ENCODE measurements around the gene TSFM.

DNA sequence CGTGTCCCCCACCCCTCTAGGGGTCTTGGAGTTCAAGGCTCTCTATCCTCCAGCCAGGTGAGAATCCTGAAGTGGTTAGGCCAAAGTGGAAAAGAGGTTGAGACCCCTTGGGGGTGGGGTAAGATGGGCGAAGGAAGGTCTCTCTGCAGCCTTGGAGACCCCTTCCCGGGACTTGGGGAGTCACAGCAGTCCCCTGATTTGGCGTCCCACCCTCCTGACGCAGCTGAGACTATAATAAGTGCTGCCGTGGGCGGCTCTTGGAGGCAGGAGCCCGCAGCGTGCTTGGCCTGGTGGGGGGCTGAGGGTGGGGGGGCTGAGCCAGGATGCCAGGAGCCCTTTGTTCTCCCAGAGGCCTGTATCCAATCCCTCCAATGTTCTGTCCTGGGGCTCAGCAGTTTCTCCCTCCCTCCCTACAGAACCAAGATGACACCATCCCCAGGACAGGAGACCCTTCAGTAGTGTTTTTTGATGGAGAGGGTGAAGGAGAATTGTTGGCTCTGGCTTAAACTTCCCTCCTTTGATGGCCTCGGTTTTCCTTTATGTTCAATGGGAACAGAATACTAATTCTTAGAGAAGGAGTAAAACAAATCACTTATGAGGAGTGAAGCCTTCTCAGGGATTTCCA lies 42.6 kb upstream of the TSFM start:
- TF ChIP-seq JUND (IDR thresholded peaks at IDR 0.05; ENCODE audit: borderline replicate concordance, low read depth, low read length) (no peak), JUND (tag; IDR thresholded peaks at IDR 0.05; ENCODE audit: borderline replicate concordance, low read depth, low read length) (no peak), FOS (IDR thresholded peaks at IDR 0.05; ENCODE audit: extremely low read depth, insufficient read length) (no peak), ELK1 (CRISPR knock-in tag; IDR thresholded peaks at IDR 0.05) (no peak), YY1 (IDR thresholded peaks at IDR 0.05; ENCODE audit: borderline replicate concordance in 1 of 3, control insufficient read depth in 1 of 3, extremely low read depth in 1 of 3, insufficient read depth in 3 of 3, insufficient read length in 1 of 3, insufficient replicate concordance in 2 of 3, low read depth in 1 of 3, low read length in 2 of 3) (no peak), CTCF (IDR thresholded peaks at IDR 0.05 in 2 of 3, conservative IDR thresholded peaks at IDR 0.05 in 1 of 3; ENCODE audit: insufficient read depth in 2 of 3, low read depth in 1 of 3, low read length in 3 of 3) (no peak), KAT8 (IDR thresholded peaks at IDR 0.05; ENCODE audit: low read depth) (no peak), ZZZ3 (IDR thresholded peaks at IDR 0.05) (no peak), RAD21 (CRISPR knock-in tag; conservative IDR thresholded peaks at IDR 0.05 in 1 of 2, IDR thresholded peaks at IDR 0.05 in 1 of 2) (no peak), NCOR1 (IDR thresholded peaks at IDR 0.05) (no peak), POLR2AphosphoS5 (IDR thresholded peaks at IDR 0.05; ENCODE audit: control insufficient read depth, insufficient read depth, low read depth, low read length) (no peak)
- TF ChIP-seq, protein P1, sequence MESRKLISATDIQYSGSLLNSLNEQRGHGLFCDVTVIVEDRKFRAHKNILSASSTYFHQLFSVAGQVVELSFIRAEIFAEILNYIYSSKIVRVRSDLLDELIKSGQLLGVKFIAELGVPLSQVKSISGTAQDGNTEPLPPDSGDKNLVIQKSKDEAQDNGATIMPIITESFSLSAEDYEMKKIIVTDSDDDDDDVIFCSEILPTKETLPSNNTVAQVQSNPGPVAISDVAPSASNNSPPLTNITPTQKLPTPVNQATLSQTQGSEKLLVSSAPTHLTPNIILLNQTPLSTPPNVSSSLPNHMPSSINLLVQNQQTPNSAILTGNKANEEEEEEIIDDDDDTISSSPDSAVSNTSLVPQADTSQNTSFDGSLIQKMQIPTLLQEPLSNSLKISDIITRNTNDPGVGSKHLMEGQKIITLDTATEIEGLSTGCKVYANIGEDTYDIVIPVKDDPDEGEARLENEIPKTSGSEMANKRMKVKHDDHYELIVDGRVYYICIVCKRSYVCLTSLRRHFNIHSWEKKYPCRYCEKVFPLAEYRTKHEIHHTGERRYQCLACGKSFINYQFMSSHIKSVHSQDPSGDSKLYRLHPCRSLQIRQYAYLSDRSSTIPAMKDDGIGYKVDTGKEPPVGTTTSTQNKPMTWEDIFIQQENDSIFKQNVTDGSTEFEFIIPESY (CRISPR knock-in tag; IDR thresholded peaks at IDR 0.05), result no peak

All from K562 (cell line).